Brain microvascular endothelial cell (primary cell): ENCODE data around the gene ARID5B.

Source experiments
- DNase-seq: peaks from one replicate; pipeline ENCODE4 v3.0.0-alpha.2; 2020
- H3K27ac ChIP-seq: fragments of 250-450 bp; sonication (Bioruptor Pico); 2 replicates; pipeline ENCODE4 v1.5.1; 2020; ENCODE audit warnings: mild to moderate bottlenecking, moderate library complexity
- H3K27me3 ChIP-seq: fragments of 250-450 bp; sonication (Bioruptor Pico); replicated peaks from 2 replicates; pipeline ENCODE4 v1.5.1; 2020; ENCODE audit warnings: mild to moderate bottlenecking
- H3K36me3 ChIP-seq: fragments of 250-450 bp; sonication (Bioruptor Pico); replicated peaks from 2 replicates; pipeline ENCODE4 v1.5.1; 2020; ENCODE audit warnings: mild to moderate bottlenecking
- H3K4me3 ChIP-seq: 2 replicates; pipeline ENCODE4 v1.5.1; 2011; ENCODE audit warnings: low read depth, mild to moderate bottlenecking, control low read depth, low read length, moderate library complexity
- in situ Hi-C: cut with HindIII; loops from 2 replicates; pipeline ENCODE4 v1.10.0; 2017; ENCODE audit warnings: low sequenced_read_pairs, low pct_ligation_motif_present
- TF ChIP-seq, protein P1 (sequence below): IDR thresholded peaks from 2 replicates; pipeline ENCODE4 v1.5.1; 2011; ENCODE audit warnings: low read depth, mild to moderate bottlenecking, moderate library complexity, low read length, control low read depth, inconsistent platforms; ENCODE audit errors: missing control alignments

The ARID5B gene

DNA sequence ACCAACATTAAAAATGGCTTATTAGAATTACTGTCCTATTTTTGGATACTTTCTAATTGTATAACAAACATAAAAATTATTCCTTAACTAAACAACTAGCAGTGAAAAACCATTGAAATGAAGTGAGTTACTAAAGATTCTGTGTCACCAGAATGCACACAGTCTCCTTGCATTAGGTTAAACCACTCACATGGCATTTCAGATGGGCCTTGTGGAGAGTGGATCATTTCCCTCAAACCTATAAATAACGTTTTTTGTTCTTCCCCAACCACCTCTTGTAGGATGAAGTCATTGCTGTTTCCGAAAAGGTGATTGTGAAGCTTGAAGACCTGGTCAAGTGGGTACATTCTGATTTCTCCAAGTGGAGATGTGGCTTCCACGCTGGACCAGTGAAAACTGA is 38.4 kb downstream of the ARID5B start:
- in situ Hi-C loops = no loop called here
- Histone ChIP-seq H3K27me3 (no peaks in the 10 kb centered on the region), H3K36me3 (no peaks in the 10 kb centered on the region), H3K27ac (peak overlapping the region; percentile 72), H3K4me3 (no peak overlapping the region)
- TF ChIP-seq, protein P1, sequence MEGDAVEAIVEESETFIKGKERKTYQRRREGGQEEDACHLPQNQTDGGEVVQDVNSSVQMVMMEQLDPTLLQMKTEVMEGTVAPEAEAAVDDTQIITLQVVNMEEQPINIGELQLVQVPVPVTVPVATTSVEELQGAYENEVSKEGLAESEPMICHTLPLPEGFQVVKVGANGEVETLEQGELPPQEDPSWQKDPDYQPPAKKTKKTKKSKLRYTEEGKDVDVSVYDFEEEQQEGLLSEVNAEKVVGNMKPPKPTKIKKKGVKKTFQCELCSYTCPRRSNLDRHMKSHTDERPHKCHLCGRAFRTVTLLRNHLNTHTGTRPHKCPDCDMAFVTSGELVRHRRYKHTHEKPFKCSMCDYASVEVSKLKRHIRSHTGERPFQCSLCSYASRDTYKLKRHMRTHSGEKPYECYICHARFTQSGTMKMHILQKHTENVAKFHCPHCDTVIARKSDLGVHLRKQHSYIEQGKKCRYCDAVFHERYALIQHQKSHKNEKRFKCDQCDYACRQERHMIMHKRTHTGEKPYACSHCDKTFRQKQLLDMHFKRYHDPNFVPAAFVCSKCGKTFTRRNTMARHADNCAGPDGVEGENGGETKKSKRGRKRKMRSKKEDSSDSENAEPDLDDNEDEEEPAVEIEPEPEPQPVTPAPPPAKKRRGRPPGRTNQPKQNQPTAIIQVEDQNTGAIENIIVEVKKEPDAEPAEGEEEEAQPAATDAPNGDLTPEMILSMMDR = no peak
- DNase-seq = peak; percentile 8

- TF ChIP-seq, protein P1 = no peak
- H3K36me3 ChIP-seq = no peaks in the 10 kb centered on the region
- in situ Hi-C loops = no loop called here
- no peak overlapping the region for H3K27ac ChIP-seq
- no peaks in the 10 kb centered on the region for H3K27me3 ChIP-seq
- H3K4me3 ChIP-seq = no peak overlapping the region
- DNase-seq = no peak
Measured at GRCh38 chr10:61941202-61941681, 39.7 kb downstream of the ARID5B start.

DNA sequence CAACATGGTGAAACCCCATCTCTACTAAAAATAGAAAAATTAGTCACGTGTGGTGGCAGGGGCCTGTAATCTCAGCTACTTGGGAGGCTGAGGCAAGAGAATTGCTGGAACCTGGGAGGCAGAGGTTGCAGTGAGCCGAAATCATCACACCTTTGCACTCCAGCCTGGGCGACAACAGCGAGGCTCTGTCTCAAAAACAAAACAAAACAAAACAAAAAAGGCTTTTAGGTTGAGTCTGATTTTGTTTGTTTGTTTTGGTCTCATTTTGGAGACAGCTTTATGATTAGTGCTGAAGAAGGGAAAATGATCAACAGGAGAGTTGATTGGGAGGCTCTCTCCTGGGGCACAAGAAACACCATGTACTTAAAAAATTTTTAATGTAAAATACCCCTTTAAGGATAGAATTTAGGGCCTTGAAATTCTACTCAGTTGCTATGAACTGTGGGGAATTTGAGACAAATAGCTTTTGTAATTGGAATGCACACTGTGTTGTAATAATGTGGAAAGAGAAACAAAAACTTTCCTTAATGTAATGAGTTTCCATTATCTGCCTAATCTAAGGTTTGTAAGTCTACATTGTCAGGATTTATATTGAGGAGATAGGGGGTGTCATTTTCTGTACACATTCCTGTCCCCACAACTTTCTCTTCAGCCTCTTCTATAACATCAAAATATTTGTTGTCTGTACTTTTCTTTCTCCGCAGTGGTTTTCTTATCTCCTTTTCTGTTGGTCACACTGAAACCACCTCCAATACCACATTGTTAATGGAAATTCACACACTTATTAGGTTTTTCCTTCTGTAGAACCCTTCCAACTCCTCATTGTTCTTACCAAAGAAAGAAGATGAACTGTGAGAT is 41.3 kb downstream of the ARID5B start:
- no peaks in the 10 kb centered on the region for H3K27me3 ChIP-seq
- no peak overlapping the region for H3K4me3 ChIP-seq
- TF ChIP-seq, protein P1 = no peak
- in situ Hi-C loops = no loop called here
- no peaks in the 10 kb centered on the region for H3K36me3 ChIP-seq
- peak; percentile 25 for DNase-seq
- peak overlapping the region; percentile 84 for H3K27ac ChIP-seq

DNA sequence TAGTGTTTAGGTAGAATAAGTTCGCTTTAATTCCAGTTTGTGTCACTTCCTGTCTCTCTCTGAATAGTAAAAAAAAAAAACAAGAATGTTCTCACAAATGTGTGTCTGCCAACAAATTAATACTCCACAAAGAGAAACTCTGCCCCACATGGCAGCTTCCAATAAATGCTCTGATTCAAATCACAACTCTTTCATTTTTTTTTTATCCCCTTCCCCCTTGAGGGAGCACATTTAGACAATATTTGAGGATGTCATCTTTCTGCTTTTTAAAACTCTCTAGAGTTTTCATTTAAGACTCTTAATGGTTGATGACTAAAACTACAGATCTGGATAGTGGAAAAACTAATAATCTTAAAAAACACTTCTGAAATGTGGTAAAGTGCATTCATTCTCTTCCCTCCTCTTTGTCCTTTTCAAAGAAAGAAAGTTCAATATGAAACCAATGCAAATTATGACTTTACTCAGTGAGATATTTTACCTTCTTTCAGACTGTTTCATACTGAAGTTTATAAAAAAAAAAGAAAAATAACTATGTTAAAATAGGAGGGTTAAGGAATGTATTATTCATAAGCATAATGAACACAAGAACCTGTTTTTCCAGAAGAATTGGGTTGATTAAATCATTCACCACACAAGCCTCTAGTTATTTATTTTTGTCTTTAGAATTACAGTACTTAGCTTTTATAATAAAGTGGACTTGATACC is 42.3 kb downstream of the ARID5B start:
- H3K27ac ChIP-seq = peak overlapping the region; percentile 84
- in situ Hi-C loops = no loop called here
- DNase-seq = peak; percentile 37
- no peaks in the 10 kb centered on the region for H3K36me3 ChIP-seq
- TF ChIP-seq, protein P1 = no peak
- no peak overlapping the region for H3K4me3 ChIP-seq
- no peaks in the 10 kb centered on the region for H3K27me3 ChIP-seq

DNA sequence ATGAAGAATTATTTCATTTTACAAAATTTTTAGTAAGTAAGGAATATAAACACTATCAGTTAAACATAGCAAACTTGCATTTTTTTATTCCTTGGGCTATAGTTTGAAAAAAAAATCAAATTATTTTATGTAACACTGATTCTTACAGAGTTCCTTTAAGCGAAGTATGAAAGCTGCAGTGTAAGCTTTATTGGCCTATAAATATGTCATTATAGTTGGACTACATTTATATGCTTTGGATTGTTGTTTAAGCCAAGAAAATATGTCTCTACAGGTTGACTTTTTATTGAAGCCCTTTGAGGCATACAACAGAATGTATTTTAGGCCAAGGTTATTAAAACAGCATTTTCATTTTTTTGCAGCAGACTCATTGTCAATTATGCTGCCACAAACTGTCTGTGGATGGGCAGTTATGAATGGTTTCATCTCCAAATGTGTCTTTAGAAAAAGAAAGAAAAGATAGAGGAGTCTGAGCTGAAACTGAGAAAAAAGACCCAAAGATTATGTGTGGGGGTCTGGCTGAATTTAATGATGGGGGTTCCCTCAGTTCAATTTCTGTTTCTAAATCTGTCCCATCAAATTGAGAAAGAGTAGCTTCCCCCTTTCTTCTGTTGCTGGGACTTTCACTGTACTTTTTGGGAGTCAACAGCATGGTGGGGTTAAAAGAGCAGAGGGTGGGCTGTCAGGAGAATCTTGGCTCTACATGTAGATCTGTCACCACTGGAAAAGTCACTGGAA is 43.1 kb downstream of the ARID5B start:
- H3K27ac ChIP-seq = no peak overlapping the region
- DNase-seq = no peak
- in situ Hi-C loops = no loop called here
- H3K4me3 ChIP-seq = no peak overlapping the region
- no peaks in the 10 kb centered on the region for H3K27me3 ChIP-seq
- TF ChIP-seq, protein P1 = no peak
- H3K36me3 ChIP-seq = no peaks in the 10 kb centered on the region
